Kidney (tissue), 14 donors: ENCODE data around the gene GPC1. TPM values are rescaled to one million over a fixed set of nuclear protein-coding genes. Genes with fewer than 3 reads are reported as not detected.
A peak's percentile ranks its signal among the peaks of the same experiment; 100 is the strongest.

Experiments used
- DNase-seq, 5 donors: peaks; one replicate each; pipeline ENCODE4 v3.0.0-alpha.2; 2013 to 2020
- FAIRE-seq: peaks from 2 replicates; lab custom pipeline; 2012; peaks lifted over from hg19 to GRCh38; lab: Jason Lieb, UNC
- H3K27ac ChIP-seq, 2 donors: one replicate each; pipeline ENCODE4 v1.7.0; 2013; ENCODE audit warnings: low read depth in 2 of 2, low read length in 2 of 2, inconsistent platforms in 1 of 2
- H3K27me3 ChIP-seq: one replicate; pipeline ENCODE4 v1.7.1; 2013; ENCODE audit warnings: low read length, inconsistent platforms; ENCODE audit not compliant: control insufficient read depth, insufficient read depth
- H3K36me3 ChIP-seq, 3 donors: one replicate each; pipeline versions ENCODE4 v1.7.0 to v1.7.1; 2013; ENCODE audit warnings: low read length in 3 of 3, control low read depth in 1 of 3, inconsistent platforms in 1 of 3; ENCODE audit not compliant: insufficient read depth in 3 of 3, control insufficient read depth in 2 of 3
- H3K4me1 ChIP-seq, 3 donors: one replicate each; pipeline versions ENCODE4 v1.7.0 to v1.7.1; 2013; ENCODE audit warnings: low read length in 3 of 3, inconsistent platforms in 1 of 3, low read depth in 1 of 3; ENCODE audit not compliant: control insufficient read depth in 2 of 3, insufficient read depth in 2 of 3
- H3K4me3 ChIP-seq, 3 donors: one replicate each; pipeline versions ENCODE4 v1.7.0 to v1.8.1; 2013; ENCODE audit warnings: low read length in 3 of 3, control low read depth in 1 of 3, inconsistent platforms in 1 of 3
- H3K9ac ChIP-seq, 3 donors: one replicate each; pipeline versions ENCODE4 v1.7.0 to v1.7.1; 2013; ENCODE audit warnings: low read length in 3 of 3, control low read depth in 1 of 3, inconsistent platforms in 1 of 3
- H3K9me3 ChIP-seq, 3 donors: one replicate each; pipeline versions ENCODE4 v1.7.0 to v1.7.1; 2013; ENCODE audit warnings: low read length in 3 of 3, control low read depth in 1 of 3, inconsistent platforms in 1 of 3; ENCODE audit not compliant: control insufficient read depth in 2 of 3, insufficient read depth in 1 of 3
- CTCF ChIP-seq: IDR thresholded peaks from 3 replicates; pipeline ENCODE4 v1.5.1; 2012; ENCODE audit warnings: mild to moderate bottlenecking, moderate library complexity, borderline replicate concordance; ENCODE audit not compliant: insufficient read depth; ENCODE audit errors: extremely low read depth
- intact Hi-C: fragments of 100-400 bp; cut with DNase I; formaldehyde crosslinking; loops from one replicate; pipeline ENCODE4 v1.11.1; 2022
- polyA plus RNA-seq: library from polyadenylated mRNA; stranded (reverse); fragments of 350-450 nt; fragmentation: Illumina TruSeq; extraction: RNeasy Lipid Tissue Mini Kit (QIAGEN cat#74804); gene quantifications from one replicate; pipeline ENCODE4 v1.2.3, GENCODE V29; 2014; ENCODE audit warnings: low read depth, low replicate concordance; ENCODE audit not compliant: insufficient read depth
- total RNA-seq: library from RNA; stranded (reverse); fragmentation: NEBNext Ultra II Directional; extraction: Animal tissue kit (Norgen Biotek cat#: 25700); gene quantifications from one replicate; pipeline ENCODE4 v1.2.1, GENCODE V29; 2021
- donor health status: control.
- donor health status: control.
- donor health status: control.
- donor health status: control.
- donor health status: control.
- donor health status: DM: yes; HTN: yes; CAD: no.
- donor health status: Normal renal cell carcinoma (clear cell type).

GPC1 gene
- total and polyA plus RNA-seq, 2 donors from 2014 or later = 18.4 to 124 TPM

GRCh38 chr2:240452462-240453256 is 17.2 kb downstream of the GPC1 start:
- Histone ChIP-seq H3K9me3 (no peaks in the 10 kb centered on the region), H3K4me3 (peak overlapping the region; percentile 29 to 37 (median 33)), H3K27ac (no peak overlapping the region), H3K27me3 (no peaks in the 10 kb centered on the region), H3K4me1 (peaks cover 0 to 9% (median 0%) of the 10 kb centered on the region in 3 donors), H3K9ac (no peak overlapping the region), H3K36me3 (no peaks in the 10 kb centered on the region)
- no peak for TF ChIP-seq CTCF
- FAIRE-seq = no peak
- peak; percentile 73 to 89 (median 80) for DNase-seq
- intact Hi-C loops = no loop called here

GRCh38 chr2:240453461-240454105 is 18.1 kb downstream of the GPC1 start:
- TF ChIP-seq CTCF = no peak
- FAIRE-seq (no peak), DNase-seq (peak in 3 of 5 donors; percentile 45 to 83 (median 66))
- H3K9me3 ChIP-seq = no peaks in the 10 kb centered on the region
- H3K27ac ChIP-seq = no peak overlapping the region
- H3K27me3 ChIP-seq = no peaks in the 10 kb centered on the region
- H3K9ac ChIP-seq = no peak overlapping the region
- intact Hi-C loops = no loop called here
- no peaks in the 10 kb centered on the region for H3K36me3 ChIP-seq
- no peak overlapping the region for H3K4me3 ChIP-seq
- H3K4me1 ChIP-seq = peaks cover 0 to 9% (median 0%) of the 10 kb centered on the region in 3 donors

- no peak overlapping the region for H3K4me3 ChIP-seq
- no peak overlapping the region for H3K9ac ChIP-seq
- H3K4me1 ChIP-seq = peaks cover 0 to 9% (median 0%) of the 10 kb centered on the region in 3 donors
- no peak overlapping the region for H3K27ac ChIP-seq
- intact Hi-C loops = no loop called here
- no peaks in the 10 kb centered on the region for H3K9me3 ChIP-seq
- FAIRE-seq (no peak), DNase-seq (peak in 2 of 5 donors; percentile 71 to 73)
- H3K36me3 ChIP-seq = no peaks in the 10 kb centered on the region
- H3K27me3 ChIP-seq = no peaks in the 10 kb centered on the region
- no peak for TF ChIP-seq CTCF
These were observed 18.8 kb downstream of the GPC1 start for GRCh38 chr2:240454106-240454901.
